Brain microvascular endothelial cell (primary cell): ENCODE data around the gene SERPING1.

Source experiments
- DNase-seq: peaks from one replicate; pipeline ENCODE4 v3.0.0-alpha.2; 2020
- H3K27ac ChIP-seq: fragments of 250-450 bp; sonication (Bioruptor Pico); 2 replicates; pipeline ENCODE4 v1.5.1; 2020; ENCODE audit warnings: mild to moderate bottlenecking, moderate library complexity
- H3K27me3 ChIP-seq: fragments of 250-450 bp; sonication (Bioruptor Pico); replicated peaks from 2 replicates; pipeline ENCODE4 v1.5.1; 2020; ENCODE audit warnings: mild to moderate bottlenecking
- H3K36me3 ChIP-seq: fragments of 250-450 bp; sonication (Bioruptor Pico); replicated peaks from 2 replicates; pipeline ENCODE4 v1.5.1; 2020; ENCODE audit warnings: mild to moderate bottlenecking
- H3K4me3 ChIP-seq: 2 replicates; pipeline ENCODE4 v1.5.1; 2011; ENCODE audit warnings: low read depth, mild to moderate bottlenecking, control low read depth, low read length, moderate library complexity
- in situ Hi-C: cut with HindIII; loops from 2 replicates; pipeline ENCODE4 v1.10.0; 2017; ENCODE audit warnings: low sequenced_read_pairs, low pct_ligation_motif_present
- TF ChIP-seq, protein P1 (sequence below): IDR thresholded peaks from 2 replicates; pipeline ENCODE4 v1.5.1; 2011; ENCODE audit warnings: low read depth, mild to moderate bottlenecking, moderate library complexity, low read length, control low read depth, inconsistent platforms; ENCODE audit errors: missing control alignments

SERPING1 gene

DNA sequence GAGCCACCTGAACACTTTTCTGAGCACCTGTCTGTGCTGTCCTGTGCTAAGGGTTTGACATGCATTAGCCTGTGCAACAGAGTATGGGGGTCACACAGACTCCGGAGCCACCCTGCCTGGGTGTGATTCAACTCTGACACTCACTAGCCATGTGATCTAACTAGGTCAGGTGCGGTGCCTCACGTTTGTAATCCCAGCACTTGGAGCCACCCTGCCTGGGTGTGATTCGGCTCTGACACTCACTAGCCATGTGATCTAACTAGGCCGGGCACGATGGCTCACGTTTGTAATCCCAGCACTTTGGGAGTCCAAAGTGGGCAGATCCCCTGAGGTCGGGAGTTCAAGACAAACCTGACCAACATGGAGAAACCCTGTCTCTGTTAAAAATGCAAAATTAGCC, 41.4 kb upstream of the SERPING1 start:
- TF ChIP-seq, protein P1, sequence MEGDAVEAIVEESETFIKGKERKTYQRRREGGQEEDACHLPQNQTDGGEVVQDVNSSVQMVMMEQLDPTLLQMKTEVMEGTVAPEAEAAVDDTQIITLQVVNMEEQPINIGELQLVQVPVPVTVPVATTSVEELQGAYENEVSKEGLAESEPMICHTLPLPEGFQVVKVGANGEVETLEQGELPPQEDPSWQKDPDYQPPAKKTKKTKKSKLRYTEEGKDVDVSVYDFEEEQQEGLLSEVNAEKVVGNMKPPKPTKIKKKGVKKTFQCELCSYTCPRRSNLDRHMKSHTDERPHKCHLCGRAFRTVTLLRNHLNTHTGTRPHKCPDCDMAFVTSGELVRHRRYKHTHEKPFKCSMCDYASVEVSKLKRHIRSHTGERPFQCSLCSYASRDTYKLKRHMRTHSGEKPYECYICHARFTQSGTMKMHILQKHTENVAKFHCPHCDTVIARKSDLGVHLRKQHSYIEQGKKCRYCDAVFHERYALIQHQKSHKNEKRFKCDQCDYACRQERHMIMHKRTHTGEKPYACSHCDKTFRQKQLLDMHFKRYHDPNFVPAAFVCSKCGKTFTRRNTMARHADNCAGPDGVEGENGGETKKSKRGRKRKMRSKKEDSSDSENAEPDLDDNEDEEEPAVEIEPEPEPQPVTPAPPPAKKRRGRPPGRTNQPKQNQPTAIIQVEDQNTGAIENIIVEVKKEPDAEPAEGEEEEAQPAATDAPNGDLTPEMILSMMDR = no peak
- Histone ChIP-seq H3K4me3 (no peak overlapping the region), H3K27ac (no peak overlapping the region), H3K27me3 (no peaks in the 10 kb centered on the region), H3K36me3 (peaks cover 3% of the 10 kb centered on the region)
- in situ Hi-C loops = no loop called here
- DNase-seq = no peak

DNA sequence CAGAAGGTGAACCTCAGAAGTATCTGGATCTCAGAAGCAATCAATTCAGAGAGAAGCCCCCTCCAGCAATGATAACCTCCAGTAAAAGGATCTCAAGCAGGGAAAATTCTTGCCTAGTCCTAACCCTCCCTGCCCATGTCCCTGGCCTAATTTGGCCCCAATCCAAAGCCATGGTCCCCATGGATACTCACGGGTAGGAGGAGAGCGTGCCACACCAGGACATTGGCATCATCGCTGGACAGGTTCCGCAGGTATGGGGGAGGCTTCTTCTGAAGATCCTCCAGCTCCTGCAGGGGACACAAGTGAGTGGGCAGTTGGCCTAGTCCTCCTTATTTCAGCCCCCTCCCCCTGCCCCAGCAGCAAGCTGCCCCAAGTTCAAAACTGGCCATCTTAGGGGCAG, 37.3 kb upstream of the SERPING1 start:
- no peak overlapping the region for H3K4me3 ChIP-seq
- no peak overlapping the region for H3K27ac ChIP-seq
- no peaks in the 10 kb centered on the region for H3K27me3 ChIP-seq
- no peak for DNase-seq
- TF ChIP-seq, protein P1 = no peak
- peaks cover 3% of the 10 kb centered on the region for H3K36me3 ChIP-seq
- in situ Hi-C loops = loop anchor here (10.0 kb wide), 1 partner anchor 85 kb away; the partner anchor contains the start of gene YPEL4

DNA sequence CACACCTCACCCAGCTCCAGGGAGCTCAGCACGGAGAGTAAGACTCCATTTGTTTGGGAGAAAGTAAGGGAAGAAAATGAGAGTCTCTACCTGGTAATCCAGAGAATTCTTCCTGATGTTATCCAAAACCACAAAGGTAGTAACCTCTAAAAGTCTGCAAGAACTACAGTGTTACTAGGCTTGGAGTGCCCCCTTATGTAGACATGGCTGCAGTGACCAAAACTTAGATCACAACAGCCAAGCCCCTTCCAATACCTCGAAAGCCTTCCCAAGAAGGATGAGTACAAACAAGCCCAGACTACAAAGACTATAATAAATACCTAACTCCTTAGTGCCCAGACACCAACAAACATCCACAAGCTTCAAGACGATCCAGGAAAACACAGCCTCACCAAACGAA, 34.9 kb upstream of the SERPING1 start:
- Histone ChIP-seq H3K4me3 (no peak overlapping the region), H3K27me3 (no peaks in the 10 kb centered on the region), H3K27ac (no peak overlapping the region), H3K36me3 (peaks cover 3% of the 10 kb centered on the region)
- TF ChIP-seq, protein P1 = no peak
- in situ Hi-C loops = loop anchor here (10.0 kb wide), 1 partner anchor 82 kb away; the partner anchor contains the start of gene YPEL4
- no peak for DNase-seq

DNA sequence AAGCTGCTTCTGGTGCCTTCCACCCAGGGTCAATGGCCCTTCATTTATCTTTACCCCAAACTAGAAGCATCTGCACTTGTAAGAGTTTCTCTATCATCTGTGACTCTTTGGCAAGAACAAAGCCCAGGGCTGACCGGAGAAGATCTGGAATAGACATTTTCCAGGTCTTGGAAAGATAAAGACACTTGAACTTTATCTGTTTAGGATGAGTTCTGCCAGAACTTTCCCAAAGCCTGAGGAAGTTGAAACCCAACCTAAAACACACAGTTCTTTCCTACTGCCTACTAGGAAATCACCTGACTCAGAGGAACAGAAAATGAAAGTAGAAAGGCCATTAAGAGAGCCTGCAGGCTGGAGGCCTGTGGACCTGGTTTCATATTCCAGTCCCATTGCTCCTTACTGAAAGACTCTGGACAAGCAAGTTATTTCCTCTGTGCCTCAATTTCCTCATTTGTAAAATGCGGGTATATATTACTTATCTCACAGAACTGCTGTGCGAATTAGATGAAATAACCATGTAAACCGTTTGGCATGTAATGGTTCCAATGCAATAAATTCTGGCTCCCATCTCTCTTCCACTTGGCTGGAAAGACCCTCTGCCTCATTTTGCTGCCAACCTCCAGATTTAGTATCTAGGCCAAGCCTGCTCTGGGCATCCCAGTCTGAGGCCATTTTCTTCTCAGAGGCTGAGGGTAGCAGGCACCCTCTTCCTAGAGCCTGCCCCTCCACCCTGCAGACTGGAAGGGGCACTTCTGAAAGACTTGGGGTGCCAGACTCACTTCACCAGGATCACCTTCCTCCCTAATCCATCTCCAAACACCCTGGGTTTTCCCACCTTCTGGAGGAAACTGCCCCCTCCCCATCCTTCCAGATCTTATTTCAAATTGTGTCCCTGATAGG, 31.2 kb upstream of the SERPING1 start:
- Histone ChIP-seq H3K27me3 (no peaks in the 10 kb centered on the region), H3K27ac (no peak overlapping the region), H3K4me3 (no peak overlapping the region), H3K36me3 (no peaks in the 10 kb centered on the region)
- in situ Hi-C loops = loop anchor here (10.0 kb wide), 1 partner anchor 79 kb away; the partner anchor contains the start of gene YPEL4
- TF ChIP-seq, protein P1 = no peak
- peak; percentile 20 for DNase-seq

- TF ChIP-seq, protein P1 = no peak
- Histone ChIP-seq H3K4me3 (peak overlapping the region; percentile 83), H3K36me3 (no peaks in the 10 kb centered on the region), H3K27ac (no peak overlapping the region), H3K27me3 (no peaks in the 10 kb centered on the region)
- DNase-seq = peak; percentile 7
- in situ Hi-C loops = loop anchor here (10.0 kb wide), 1 partner anchor 78 kb away; the partner anchor contains the start of gene YPEL4
These were observed 30.5 kb upstream of the SERPING1 start for GRCh38 chr11:57566905-57567514.
